Gastrocnemius medialis (tissue), 4 donors: ENCODE measurements around the gene AK5. TPM values are rescaled to one million over a fixed set of nuclear protein-coding genes. Genes with fewer than 3 reads are reported as not detected.

Source experiments
- ATAC-seq, 2 donors: fragments of 150-250 bp; one replicate each; pipeline ENCODE4 v1.9.1; 2016
- DNase-seq, 2 donors: peaks; one replicate each; pipeline ENCODE4 v3.0.0-alpha.2; 2019
- H3K27ac ChIP-seq, 4 donors: fragments of 200-600 bp; sonication (generic); 1 replicate in 1 of 4; 2 replicates in 3 of 4; pipeline ENCODE4 v1.5.1; 2016 to 2018; ENCODE audit warnings: mild to moderate bottlenecking in 2 of 4, moderate library complexity in 1 of 4
- H3K27me3 ChIP-seq, 3 donors: fragments of 200-600 bp; sonication (generic) in 2 of 3; 1 replicate in 1 of 3; 2 replicates in 2 of 3; pipeline versions ENCODE4 v1.5.1 to v1.6.0; 2016 to 2019; ENCODE audit warnings: mild to moderate bottlenecking in 1 of 3, moderate library complexity in 1 of 3
- H3K36me3 ChIP-seq, 2 donors: fragments of 200-600 bp; sonication (generic) in 1 of 2; one replicate each; pipeline ENCODE4 v1.5.1; 2017 to 2018
- H3K4me1 ChIP-seq, 2 donors: fragments of 200-600 bp; sonication (generic) in 1 of 2; one replicate each; pipeline ENCODE4 v1.5.1; 2016 to 2017; ENCODE audit warnings: mild to moderate bottlenecking in 2 of 2
- H3K4me3 ChIP-seq, 4 donors: fragments of 200-600 bp; sonication (generic) in 3 of 4; 1 replicate in 1 of 4; 2 replicates in 3 of 4; pipeline ENCODE4 v1.5.1; 2016 to 2019; ENCODE audit warnings: mild to moderate bottlenecking in 2 of 4
- H3K9me3 ChIP-seq, 3 donors: fragments of 200-600 bp; sonication (generic) in 2 of 3; 1 replicate in 1 of 3; 2 replicates in 2 of 3; pipeline ENCODE4 v1.5.1; 2016 to 2019
- POLR2A ChIP-seq, 2 donors: fragments of 450-650 bp; IDR thresholded peaks; one replicate each; pipeline ENCODE4 v1.6.1; 2017; ENCODE audit warnings: antibody characterized with exemption in 2 of 2, mild to moderate bottlenecking in 2 of 2, moderate library complexity in 2 of 2
- in situ Hi-C, 4 donors: fragments of 200-750 bp; cut with MboI; loops; one replicate each; pipeline versions ENCODE4 v1.15.0 to v1.8.0; 2017; ENCODE audit warnings: low sequenced_read_pairs in 4 of 4
- intact Hi-C: fragments of 100-400 bp; cut with DNase I; formaldehyde crosslinking; loops from one replicate; pipeline ENCODE4 v1.15.1; 2023; ENCODE audit warnings: low total_unique reads
- total RNA-seq, 4 donors: library from RNA; depleted of rRNA; stranded (reverse); fragments of >200 nt; gene quantifications; one replicate each; pipeline versions ENCODE4 v1.1.0 to v1.2.3, GENCODE V29; 2016
- TF ChIP-seq, protein P1 (sequence below), 5 experiments: fragments of 450-650 bp in 3 of 5; fragments of 200-600 bp in 2 of 5; sonication (generic) in 2 of 5; IDR thresholded peaks in 4 of 5; conservative IDR thresholded peaks in 1 of 5; 1 replicate in 4 of 5; 2 replicates in 1 of 5; pipeline ENCODE4 v1.5.1; 2016 to 2019; ENCODE audit warnings: antibody characterized with exemption in 5 of 5, mild to moderate bottlenecking in 3 of 5, moderate library complexity in 3 of 5

Gene AK5
- total RNA-seq, 4 donors from 2014 or later, result 0.07 to 1.8 TPM; not detected in 2

DNA sequence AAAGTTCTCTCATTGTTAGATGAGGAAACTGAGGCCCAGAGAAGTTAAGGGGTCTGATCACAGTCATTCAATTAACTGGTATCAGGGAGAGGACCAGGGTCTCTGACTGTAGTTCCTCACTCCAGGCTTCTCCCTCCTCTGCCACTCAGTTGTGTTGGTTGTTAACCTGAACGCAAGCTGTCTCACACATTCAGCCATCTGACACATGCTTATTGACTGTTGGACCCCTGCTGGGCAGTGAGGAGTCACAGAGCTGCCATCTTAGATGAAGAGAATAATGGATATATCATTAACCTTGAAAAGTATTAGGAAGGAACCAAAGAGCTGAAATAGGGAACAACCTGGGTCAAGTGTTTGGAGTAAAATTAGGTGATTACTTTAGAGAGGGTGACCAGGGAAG lies 205.8 kb downstream of the AK5 start:
- TF ChIP-seq POLR2A (IDR thresholded peaks at IDR 0.05), result no peak
- TF ChIP-seq, protein P1, sequence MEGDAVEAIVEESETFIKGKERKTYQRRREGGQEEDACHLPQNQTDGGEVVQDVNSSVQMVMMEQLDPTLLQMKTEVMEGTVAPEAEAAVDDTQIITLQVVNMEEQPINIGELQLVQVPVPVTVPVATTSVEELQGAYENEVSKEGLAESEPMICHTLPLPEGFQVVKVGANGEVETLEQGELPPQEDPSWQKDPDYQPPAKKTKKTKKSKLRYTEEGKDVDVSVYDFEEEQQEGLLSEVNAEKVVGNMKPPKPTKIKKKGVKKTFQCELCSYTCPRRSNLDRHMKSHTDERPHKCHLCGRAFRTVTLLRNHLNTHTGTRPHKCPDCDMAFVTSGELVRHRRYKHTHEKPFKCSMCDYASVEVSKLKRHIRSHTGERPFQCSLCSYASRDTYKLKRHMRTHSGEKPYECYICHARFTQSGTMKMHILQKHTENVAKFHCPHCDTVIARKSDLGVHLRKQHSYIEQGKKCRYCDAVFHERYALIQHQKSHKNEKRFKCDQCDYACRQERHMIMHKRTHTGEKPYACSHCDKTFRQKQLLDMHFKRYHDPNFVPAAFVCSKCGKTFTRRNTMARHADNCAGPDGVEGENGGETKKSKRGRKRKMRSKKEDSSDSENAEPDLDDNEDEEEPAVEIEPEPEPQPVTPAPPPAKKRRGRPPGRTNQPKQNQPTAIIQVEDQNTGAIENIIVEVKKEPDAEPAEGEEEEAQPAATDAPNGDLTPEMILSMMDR (IDR thresholded peaks at IDR 0.05 in 4 of 5, conservative IDR thresholded peaks at IDR 0.05 in 1 of 5), result no peak
- H3K4me3 ChIP-seq, result no peak overlapping the region
- H3K36me3 ChIP-seq, result no peaks in the 10 kb centered on the region
- no peaks in the 10 kb centered on the region for H3K27me3 ChIP-seq
- ATAC-seq, result no peak
- intact Hi-C loops, result no loop called here
- DNase-seq, result no peak
- H3K9me3 ChIP-seq, result no peaks in the 10 kb centered on the region
- no peak overlapping the region for H3K27ac ChIP-seq
- in situ Hi-C loops, result no loop called here
- H3K4me1 ChIP-seq, result no peaks in the 10 kb centered on the region

DNA sequence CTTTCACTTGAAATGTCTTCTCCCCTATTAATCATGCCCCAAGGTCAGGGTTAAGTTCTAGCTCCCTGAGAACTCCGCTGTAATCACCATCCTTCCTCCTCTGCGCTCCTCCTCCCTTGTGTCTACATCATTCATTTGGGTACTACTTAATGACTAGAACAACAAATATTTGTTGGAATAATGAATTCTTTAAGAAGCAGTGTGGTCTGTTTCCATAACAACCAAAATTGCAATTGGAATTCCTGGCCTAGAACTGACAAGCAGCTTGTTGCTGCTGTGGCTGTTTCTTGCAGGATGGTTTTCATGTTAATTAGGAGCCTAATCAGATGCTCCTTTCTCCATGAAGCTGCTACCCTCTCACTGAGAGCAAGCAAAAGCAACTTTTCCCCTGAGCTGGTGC lies 208.1 kb downstream of the AK5 start:
- Histone ChIP-seq H3K4me3 (no peak overlapping the region), H3K27ac (no peak overlapping the region), H3K9me3 (no peaks in the 10 kb centered on the region), H3K27me3 (no peaks in the 10 kb centered on the region), H3K4me1 (no peaks in the 10 kb centered on the region), H3K36me3 (no peaks in the 10 kb centered on the region)
- ATAC-seq, result no peak
- intact Hi-C loops, result no loop called here
- TF ChIP-seq, protein P1 (IDR thresholded peaks at IDR 0.05 in 4 of 5, conservative IDR thresholded peaks at IDR 0.05 in 1 of 5), result no peak
- no peak for TF ChIP-seq POLR2A (IDR thresholded peaks at IDR 0.05)
- in situ Hi-C loops, result no loop called here
- DNase-seq, result no peak

DNA sequence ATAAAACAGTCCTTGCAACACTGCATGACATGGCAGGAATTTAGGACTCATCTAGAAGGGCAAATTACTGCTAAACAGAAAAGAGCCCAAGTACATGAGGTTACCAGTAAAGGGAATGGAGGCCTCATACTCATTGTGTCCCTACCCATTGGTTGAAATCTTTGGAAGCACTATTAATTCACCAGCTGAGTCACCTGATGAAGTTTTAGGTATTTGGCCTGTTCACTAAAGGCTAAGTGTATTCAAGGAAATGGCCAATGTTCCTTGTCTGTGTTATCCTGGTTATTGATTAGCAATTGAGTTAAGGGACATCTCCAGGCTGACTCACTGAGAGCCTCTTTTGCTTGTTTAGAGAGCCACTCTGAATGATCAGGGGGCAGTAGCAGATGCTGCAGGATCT lies 212.2 kb downstream of the AK5 start:
- Histone ChIP-seq H3K36me3 (no peaks in the 10 kb centered on the region), H3K4me1 (no peaks in the 10 kb centered on the region), H3K4me3 (no peak overlapping the region), H3K9me3 (no peaks in the 10 kb centered on the region), H3K27ac (no peak overlapping the region), H3K27me3 (no peaks in the 10 kb centered on the region)
- ATAC-seq (no peak), DNase-seq (no peak)
- intact Hi-C loops (no loop called here), in situ Hi-C loops (no loop called here)
- TF ChIP-seq, protein P1 (IDR thresholded peaks at IDR 0.05 in 4 of 5, conservative IDR thresholded peaks at IDR 0.05 in 1 of 5), result no peak
- TF ChIP-seq POLR2A (IDR thresholded peaks at IDR 0.05), result no peak

DNA sequence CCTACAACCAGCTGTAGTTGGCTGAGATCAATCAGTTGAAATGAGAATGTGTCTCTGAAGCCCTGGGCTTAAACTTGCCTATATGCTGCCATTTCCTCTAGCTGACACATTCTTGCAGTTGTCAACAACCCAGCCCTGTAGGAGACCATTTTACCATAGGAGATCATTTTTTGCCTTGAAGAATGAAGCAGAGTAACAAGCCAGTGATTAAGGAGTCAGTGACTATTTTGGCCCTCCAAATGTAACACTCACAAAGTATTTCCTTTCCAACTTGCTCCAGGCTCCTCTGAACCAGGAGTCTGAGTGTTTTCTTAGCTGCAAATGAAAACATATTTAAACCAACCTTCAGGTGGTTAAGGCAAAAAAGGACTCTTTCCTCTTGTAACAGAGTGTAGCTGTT lies 217.1 kb downstream of the AK5 start:
- DNase-seq (no peak), ATAC-seq (no peak)
- intact Hi-C loops (no loop called here), in situ Hi-C loops (no loop called here)
- no peaks in the 10 kb centered on the region for H3K27me3 ChIP-seq
- H3K36me3 ChIP-seq, result no peaks in the 10 kb centered on the region
- no peaks in the 10 kb centered on the region for H3K4me1 ChIP-seq
- no peak overlapping the region for H3K27ac ChIP-seq
- no peak overlapping the region for H3K4me3 ChIP-seq
- TF ChIP-seq, protein P1 (IDR thresholded peaks at IDR 0.05 in 4 of 5, conservative IDR thresholded peaks at IDR 0.05 in 1 of 5), result no peak
- no peak for TF ChIP-seq POLR2A (IDR thresholded peaks at IDR 0.05)
- H3K9me3 ChIP-seq, result no peaks in the 10 kb centered on the region

DNA sequence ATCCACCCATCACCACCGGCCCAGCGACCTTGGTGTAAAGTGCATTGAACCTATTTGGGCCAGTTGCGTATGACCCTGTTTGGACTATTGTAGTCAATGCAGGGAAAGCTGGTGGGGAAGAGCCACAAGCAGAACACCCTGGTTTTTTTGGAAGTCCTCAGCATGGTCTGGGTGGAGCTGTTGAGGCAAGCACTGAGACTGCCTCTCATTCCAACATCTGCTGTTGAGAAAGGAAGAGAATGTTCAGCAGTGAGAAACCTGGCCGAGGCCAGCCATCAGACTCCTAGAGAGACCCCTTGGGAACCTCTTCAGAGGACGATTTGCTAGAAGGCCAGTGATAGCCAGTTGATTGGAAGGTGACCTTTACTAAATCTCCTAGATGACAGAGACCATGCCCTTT lies 217.6 kb downstream of the AK5 start:
- no peak overlapping the region for H3K27ac ChIP-seq
- intact Hi-C loops, result no loop called here
- H3K27me3 ChIP-seq, result no peaks in the 10 kb centered on the region
- DNase-seq (no peak), ATAC-seq (no peak)
- TF ChIP-seq, protein P1 (IDR thresholded peaks at IDR 0.05 in 4 of 5, conservative IDR thresholded peaks at IDR 0.05 in 1 of 5), result no peak
- TF ChIP-seq POLR2A (IDR thresholded peaks at IDR 0.05), result no peak
- H3K9me3 ChIP-seq, result no peaks in the 10 kb centered on the region
- H3K36me3 ChIP-seq, result no peaks in the 10 kb centered on the region
- no peak overlapping the region for H3K4me3 ChIP-seq
- in situ Hi-C loops, result no loop called here
- no peaks in the 10 kb centered on the region for H3K4me1 ChIP-seq
